Psoas muscle (tissue), 8 donors: ENCODE data around the gene CD226. TPM values are rescaled to one million over a fixed set of nuclear protein-coding genes. Genes with fewer than 3 reads are reported as not detected.
"Not testable (repeated sequence)": the region's sequence is repeated elsewhere in the genome, so short reads cannot be mapped to it uniquely, and the experiment has no call there.

Experiments used
- ATAC-seq, 4 donors: fragments of 200-7000 bp; cut with Tn5 transposase; one replicate each; pipeline ENCODE4 v1.9.1; 2020; ENCODE audit warnings: moderate library complexity in 3 of 4, mild to moderate bottlenecking in 2 of 4
- DNase-seq, 2 donors: peaks; one replicate each; pipeline ENCODE4 v3.0.0-alpha.2; 2020
- H3K27ac ChIP-seq: fragments of 200-600 bp; one replicate; pipeline ENCODE4 v1.8.0; 2022
- H3K27me3 ChIP-seq, 3 donors: fragments of 200-600 bp in 1 of 3; one replicate each; pipeline versions ENCODE4 v1.6.1 to v1.8.0; 2013 to 2022; ENCODE audit warnings: low read length in 2 of 3, mild to moderate bottlenecking in 2 of 3, moderate library complexity in 1 of 3; ENCODE audit not compliant: insufficient read depth in 3 of 3
- H3K36me3 ChIP-seq, 2 donors: fragments of 200-600 bp in 1 of 2; one replicate each; pipeline versions ENCODE4 v1.6.1 to v1.8.0; 2013 to 2022; ENCODE audit warnings: low read depth in 1 of 2, mild to moderate bottlenecking in 1 of 2, moderate library complexity in 1 of 2; ENCODE audit not compliant: insufficient read depth in 1 of 2
- H3K4me1 ChIP-seq: fragments of 200-600 bp; one replicate; pipeline ENCODE4 v1.8.0; 2022
- H3K4me3 ChIP-seq: fragments of 200-600 bp; one replicate; pipeline ENCODE4 v1.8.0; 2022; ENCODE audit warnings: mild to moderate bottlenecking
- H3K9me3 ChIP-seq: fragments of 200-600 bp; one replicate; pipeline ENCODE4 v1.8.0; 2022
- WGBS, 3 donors: extraction: QIAGEN DNeasy Blood & Tissue Kit; methylation state at CpG; one replicate each; pipeline versions ENCODE4 v1.1.6 to v1.1.7; 2013; 5-methylcytosine and 5-hydroxymethylcytosine counted together
- intact Hi-C, 2 donors: fragments of 100-400 bp; cut with DNase I; formaldehyde crosslinking; loops; one replicate each; pipeline versions ENCODE4 v1.11.0 to v1.14.2; 2022
- polyA plus RNA-seq, 3 donors: library from polyadenylated mRNA; stranded (reverse); fragments of 200-250 nt; gene quantifications; one replicate each; pipeline ENCODE4 v1.2.3, GENCODE V29; 2013
- total RNA-seq, 4 donors: library from RNA; stranded (reverse); fragmentation: NEBNext Ultra II Directional in 2 of 4; extraction: Animal tissue kit (Norgen Biotek cat#: 25700) in 2 of 4; gene quantifications; one replicate each; pipeline versions ENCODE4 v1.2.1 to v1.2.4, GENCODE V29; 2021 to 2023
- TF ChIP-seq, protein P1 (sequence below): fragments of 200-600 bp; IDR thresholded peaks from one replicate; pipeline ENCODE4 v1.8.0; 2022; ENCODE audit warnings: antibody characterized with exemption
- donor health status: healthy with polysubstance abuse.
- donor health status: DM: no; HTN: no; CAD: no; lungs with moderate emphysema.
- donor health status: Bipolar disorder and iron deficiency.
- donor health status: healthy.
- donor health status: DM: yes; HTN: yes; CAD: no.
- donor health status: DM: no; HTN: no; CAD: no.
- donor health status: DM: no; HTN: no; CAD: no.
- donor health status: DM: yes; HTN: yes; CAD: no.

CD226 gene
- total and polyA plus RNA-seq, 7 donors: 0.06 to 1.8 (median 0.27) TPM

DNA sequence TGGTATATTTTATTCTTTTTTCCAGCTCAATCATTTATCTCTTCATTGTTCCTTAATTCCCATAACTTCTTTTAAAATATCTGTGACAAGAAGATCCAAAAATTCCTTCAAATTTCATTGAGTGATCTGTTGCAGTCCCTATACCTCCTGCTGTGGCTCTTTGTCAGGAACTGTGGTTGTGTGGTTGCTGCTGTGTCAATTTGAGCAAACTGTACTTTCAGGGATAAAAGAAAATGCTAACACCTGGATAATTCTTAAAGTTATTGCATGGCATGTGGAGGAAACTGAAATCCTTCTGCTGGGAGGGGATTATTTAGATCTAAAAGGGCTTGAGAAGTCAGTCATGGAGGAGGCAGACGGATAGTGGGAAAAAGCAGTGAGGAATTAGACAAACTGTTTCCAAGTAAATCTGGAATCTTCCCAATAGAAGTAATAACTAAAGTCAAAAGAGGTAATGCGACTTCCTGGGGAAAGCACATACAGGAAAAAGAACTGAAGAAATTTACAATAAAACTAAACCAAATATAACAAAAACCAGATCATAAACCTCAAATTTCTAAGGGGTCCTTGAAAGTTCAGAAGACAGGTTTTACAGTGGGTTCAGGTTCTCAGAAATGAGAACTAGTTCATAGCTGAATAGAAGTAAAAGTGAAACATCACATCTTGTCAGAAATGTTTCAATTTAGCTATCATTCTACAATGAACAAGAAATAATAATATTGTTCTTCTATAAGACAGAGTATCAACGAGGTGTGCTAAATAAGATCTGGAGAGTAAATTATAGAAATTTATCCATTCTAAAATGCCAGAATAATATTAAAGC, 33.5 kb upstream of the CD226 start:
- H3K4me1 ChIP-seq: no peaks in the 10 kb centered on the region
- intact Hi-C loops: no loop called here
- 64 to 78% (median 75%) methylated on average over 3 of the region's 3 CpGs for WGBS, 3 donors

DNA sequence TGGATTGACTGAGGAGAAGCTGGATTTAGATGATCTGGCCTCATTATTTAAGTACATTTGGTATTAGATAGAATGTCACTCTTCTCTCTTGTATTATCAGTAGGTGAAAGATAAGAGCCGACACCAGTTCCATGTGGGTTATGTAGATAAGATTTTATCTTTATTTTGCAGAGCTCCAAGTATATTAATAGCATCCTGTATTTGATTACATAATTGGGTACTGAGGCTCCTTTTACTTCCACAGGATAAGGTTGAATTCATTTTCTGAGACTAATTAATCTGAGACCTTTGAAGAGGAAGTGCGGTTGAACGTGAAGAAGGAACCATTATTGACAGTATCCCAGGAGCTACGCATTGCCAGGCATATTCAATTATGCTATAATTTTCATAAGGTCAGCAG, 32.8 kb upstream of the CD226 start:
- no peak overlapping the region for H3K27ac ChIP-seq
- no peaks in the 10 kb centered on the region for H3K4me1 ChIP-seq
- ATAC-seq: no peak
- TF ChIP-seq, protein P1, sequence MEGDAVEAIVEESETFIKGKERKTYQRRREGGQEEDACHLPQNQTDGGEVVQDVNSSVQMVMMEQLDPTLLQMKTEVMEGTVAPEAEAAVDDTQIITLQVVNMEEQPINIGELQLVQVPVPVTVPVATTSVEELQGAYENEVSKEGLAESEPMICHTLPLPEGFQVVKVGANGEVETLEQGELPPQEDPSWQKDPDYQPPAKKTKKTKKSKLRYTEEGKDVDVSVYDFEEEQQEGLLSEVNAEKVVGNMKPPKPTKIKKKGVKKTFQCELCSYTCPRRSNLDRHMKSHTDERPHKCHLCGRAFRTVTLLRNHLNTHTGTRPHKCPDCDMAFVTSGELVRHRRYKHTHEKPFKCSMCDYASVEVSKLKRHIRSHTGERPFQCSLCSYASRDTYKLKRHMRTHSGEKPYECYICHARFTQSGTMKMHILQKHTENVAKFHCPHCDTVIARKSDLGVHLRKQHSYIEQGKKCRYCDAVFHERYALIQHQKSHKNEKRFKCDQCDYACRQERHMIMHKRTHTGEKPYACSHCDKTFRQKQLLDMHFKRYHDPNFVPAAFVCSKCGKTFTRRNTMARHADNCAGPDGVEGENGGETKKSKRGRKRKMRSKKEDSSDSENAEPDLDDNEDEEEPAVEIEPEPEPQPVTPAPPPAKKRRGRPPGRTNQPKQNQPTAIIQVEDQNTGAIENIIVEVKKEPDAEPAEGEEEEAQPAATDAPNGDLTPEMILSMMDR: no peak
- no peaks in the 10 kb centered on the region for H3K36me3 ChIP-seq
- no peak overlapping the region for H3K4me3 ChIP-seq
- 57 to 73% (median 59%) methylated on average over 4 of the region's 4 CpGs for WGBS, 3 donors
- no peaks in the 10 kb centered on the region for H3K9me3 ChIP-seq
- no peak for DNase-seq
- intact Hi-C loops: no loop called here
- no peaks in the 10 kb centered on the region for H3K27me3 ChIP-seq

More for the DNA sequence above, 33.5 kb upstream of the CD226 start:
- H3K36me3 ChIP-seq: no peaks in the 10 kb centered on the region
- H3K27me3 ChIP-seq: no peaks in the 10 kb centered on the region
- no peak for ATAC-seq
- no peaks in the 10 kb centered on the region for H3K9me3 ChIP-seq
- no peak for DNase-seq
- H3K27ac ChIP-seq: no peak overlapping the region
- H3K4me3 ChIP-seq: no peak overlapping the region
- TF ChIP-seq, protein P1: no peak

DNA sequence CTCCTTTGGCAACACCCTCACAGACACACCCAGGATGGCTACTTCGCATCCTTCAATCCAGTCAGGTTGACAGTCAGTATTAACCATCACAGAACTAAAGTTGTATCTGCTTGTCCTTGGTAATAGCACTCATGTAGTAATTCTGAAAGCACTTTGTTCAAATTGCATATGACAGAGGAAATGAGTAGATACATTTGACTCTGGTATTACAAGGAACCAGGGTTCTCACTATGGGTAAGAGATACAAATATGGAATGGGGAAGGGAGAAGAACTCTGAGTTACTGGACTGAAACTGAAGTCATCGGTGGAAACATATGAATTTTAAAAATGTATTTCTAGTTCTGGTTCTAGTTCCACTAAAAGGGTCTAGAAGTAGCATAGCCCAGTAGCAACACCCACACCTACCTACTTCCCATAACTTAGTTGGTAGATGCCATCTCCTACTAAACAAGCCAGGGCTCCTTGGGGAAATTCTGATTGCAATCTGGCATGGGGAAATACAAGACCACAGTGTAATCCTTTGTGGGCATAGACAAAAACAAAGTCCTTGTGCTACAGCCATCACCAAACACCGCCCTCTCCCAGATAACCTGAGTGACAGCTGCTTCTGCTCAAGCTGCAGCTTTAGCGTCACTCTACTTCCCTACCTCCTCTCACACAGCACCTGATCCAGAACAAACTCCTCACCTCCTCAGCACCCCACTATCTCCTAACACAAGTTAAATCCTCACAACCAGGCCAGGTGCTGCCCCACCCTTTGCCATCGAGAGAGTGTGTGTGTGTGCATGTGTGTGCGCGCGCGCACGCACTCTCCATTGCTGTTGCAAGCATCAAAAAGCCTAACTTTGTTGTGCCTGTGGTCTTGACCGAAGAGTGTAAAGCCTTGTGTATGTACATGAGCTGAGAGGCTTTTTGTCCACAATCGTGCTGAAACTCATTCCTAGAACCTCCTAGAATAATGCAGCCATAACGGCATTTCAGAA, 31.4 kb upstream of the CD226 start:
- Histone ChIP-seq H3K4me1 (no peaks in the 10 kb centered on the region), H3K27ac (no peak overlapping the region), H3K4me3 (no peak overlapping the region), H3K27me3 (no peaks in the 10 kb centered on the region), H3K9me3 (no peaks in the 10 kb centered on the region), H3K36me3 (no peaks in the 10 kb centered on the region)
- ATAC-seq (no peak), DNase-seq (no peak)
- TF ChIP-seq, protein P1: no peak
- 86 to 95% (median 89%) methylated on average over 13 of the region's 13 CpGs for WGBS, 3 donors
- intact Hi-C loops: no loop called here

DNA sequence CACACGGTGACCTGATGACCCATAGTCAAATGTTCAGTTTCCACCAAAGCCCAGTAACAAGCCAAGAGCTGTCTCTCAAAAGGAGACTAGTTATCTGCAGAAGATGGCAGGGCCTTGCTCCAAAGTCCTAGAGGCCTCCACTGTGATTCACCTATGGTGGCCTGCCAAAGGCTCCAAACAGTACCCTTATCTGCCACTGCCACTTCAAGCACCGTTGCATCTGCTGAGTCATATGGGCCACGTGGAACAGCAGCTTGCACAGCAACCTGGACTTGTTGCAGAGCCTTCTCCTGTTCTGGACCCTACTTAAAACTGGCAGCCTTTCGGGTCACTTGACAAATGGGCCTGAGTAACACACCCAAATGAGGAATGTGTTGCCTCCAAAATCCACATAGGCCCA, 27.6 kb upstream of the CD226 start:
- ATAC-seq, DNase-seq, H3K27ac ChIP-seq, intact Hi-C loops, H3K36me3 ChIP-seq, H3K4me3 ChIP-seq, H3K27me3 ChIP-seq, H3K4me1 ChIP-seq: not testable (repeated sequence)
- WGBS, 3 donors: 89 to 98% (median 90%) methylated on average over 4 of the region's 4 CpGs
- H3K9me3 ChIP-seq: peaks cover 12% of the 10 kb centered on the region

DNA sequence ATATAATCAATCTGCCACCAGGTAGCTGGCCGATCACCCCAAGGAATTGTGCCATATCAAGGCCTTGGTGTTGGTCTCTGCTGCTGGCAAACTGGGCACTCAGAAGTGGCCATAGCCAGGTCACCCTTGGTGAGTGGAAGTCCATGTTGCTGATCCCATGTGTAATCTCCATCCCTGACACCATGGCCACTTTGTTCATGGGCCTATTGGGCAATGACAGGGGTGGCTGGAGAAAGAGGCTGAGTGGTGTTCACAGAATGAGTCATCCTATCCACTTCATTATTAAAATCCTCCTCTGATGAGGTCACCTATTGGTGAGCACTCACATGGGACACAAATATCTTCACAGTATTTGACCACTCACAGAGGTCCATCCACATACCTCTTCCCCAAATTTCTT, 26.7 kb upstream of the CD226 start:
- ATAC-seq (no peak), DNase-seq (no peak)
- intact Hi-C loops: no loop called here
- TF ChIP-seq, protein P1: no peak
- Histone ChIP-seq H3K4me3 (no peak overlapping the region), H3K36me3 (no peaks in the 10 kb centered on the region), H3K4me1 (no peaks in the 10 kb centered on the region), H3K27me3 (no peaks in the 10 kb centered on the region), H3K9me3 (peaks cover 12% of the 10 kb centered on the region), H3K27ac (no peak overlapping the region)
- 93 to 100% (median 97%) methylated on average over 1 of the region's 1 CpG for WGBS, 3 donors
